Fibroblast of lung (primary cell): ENCODE results near the gene DDR2.

Source experiments
- CTCF ChIP-seq, 2 donors: IDR thresholded peaks in 1 of 2; conservative IDR thresholded peaks in 1 of 2; 1 replicate in 1 of 2; 2 replicates in 1 of 2; pipeline ENCODE4 v1.5.1; 2011 to 2012; ENCODE audit warnings: low read length in 2 of 2, control low read depth in 1 of 2, inconsistent platforms in 1 of 2, low read depth in 1 of 2, mild to moderate bottlenecking in 1 of 2
- EZH2 ChIP-seq: IDR thresholded peaks from 2 replicates; pipeline ENCODE4 v1.5.1; 2012; ENCODE audit warnings: low read length, control low read depth, mild to moderate bottlenecking; ENCODE audit errors: missing control alignments

DNA sequence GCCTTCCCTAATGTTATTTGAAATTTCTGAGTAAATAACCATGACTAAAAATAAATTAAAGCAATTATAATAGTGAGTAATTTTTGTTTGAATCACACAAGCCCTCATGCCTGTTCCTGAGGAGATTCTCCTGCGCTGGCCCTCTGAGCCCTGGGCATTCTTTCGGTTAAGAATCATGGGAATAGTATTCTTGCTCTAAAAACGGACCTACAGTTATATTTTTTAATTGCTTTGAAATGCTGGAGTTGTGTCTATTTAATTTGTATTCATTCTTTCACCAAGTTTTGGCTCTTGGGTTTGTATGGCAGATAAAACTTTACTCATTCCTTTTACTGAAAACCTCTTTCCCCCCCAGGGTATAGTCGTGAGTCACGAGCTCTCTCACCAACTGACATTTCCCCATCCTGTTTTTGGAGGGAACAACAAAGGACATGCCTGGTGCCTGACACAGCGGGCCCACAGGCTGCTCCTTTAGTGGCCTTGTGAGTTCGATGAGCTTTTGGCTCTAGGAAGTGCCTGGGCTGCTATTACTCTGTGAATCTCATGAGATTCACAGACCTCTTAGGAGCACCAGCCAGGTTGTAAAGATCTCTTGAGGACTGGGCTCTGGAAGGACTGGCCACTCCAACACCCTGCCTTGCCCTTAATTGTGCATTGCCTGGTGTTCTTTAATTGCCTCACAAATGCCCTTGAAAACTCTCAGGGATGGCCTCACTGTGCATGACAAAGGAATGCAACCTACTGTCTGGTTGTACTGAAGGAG, 58.6 kb downstream of the DDR2 start:
- TF ChIP-seq CTCF (conservative IDR thresholded peaks at IDR 0.05 in 1 of 2, IDR thresholded peaks at IDR 0.05 in 1 of 2; ENCODE audit: low read depth in 1 of 2, low read length in 2 of 2): no peak
- no peak for TF ChIP-seq EZH2
